K562 (cell line): Measurements from ENCODE around the gene PAQR4. TPM values are rescaled to one million over a fixed set of nuclear protein-coding genes. Genes with fewer than 3 reads are reported as not detected.

Experiments used
- ADNP ChIP-seq: fragments of 200-800 bp; sonication (Bioruptor generic); IDR thresholded peaks from 2 replicates; pipeline ENCODE4 v1.6.1; 2016; ENCODE audit warnings: missing genetic modification characterization, missing compliant biosample characterization
- CC2D1A ChIP-seq: fragments of 450-650 bp; IDR thresholded peaks from 2 replicates; pipeline ENCODE4 v1.6.1; 2017; ENCODE audit warnings: mild to moderate bottlenecking
- ELF2 ChIP-seq: fragments of 250-450 bp; sonication (Bioruptor Pico); IDR thresholded peaks from 2 replicates; pipeline ENCODE4 v1.5.0; 2021; ENCODE audit warnings: mild to moderate bottlenecking
- GATA2 ChIP-seq: sonication (generic); formaldehyde crosslinking; IDR thresholded peaks from 2 replicates; pipeline ENCODE4 v1.4.0; 2020; ENCODE audit warnings: mild to moderate bottlenecking, missing genetic modification reagents
- HLTF ChIP-seq: fragments of 450-650 bp; IDR thresholded peaks from 2 replicates; pipeline ENCODE4 v1.6.1; 2016
- MGA ChIP-seq: fragments of 450-650 bp; IDR thresholded peaks from 2 replicates; pipeline ENCODE4 v1.6.1; 2016; ENCODE audit warnings: mild to moderate bottlenecking, moderate library complexity
- MXI1 ChIP-seq: IDR thresholded peaks from 2 replicates; pipeline ENCODE4 v1.6.1; 2011; ENCODE audit warnings: low read depth, mild to moderate bottlenecking, improper control_type of control experiment, low read length
- NFATC3 ChIP-seq: fragments of 450-650 bp; IDR thresholded peaks from 2 replicates; pipeline ENCODE4 v1.6.1; 2017; ENCODE audit warnings: mild to moderate bottlenecking
- NFIC ChIP-seq: fragments of 450-650 bp; IDR thresholded peaks from 2 replicates; pipeline ENCODE4 v1.6.1; 2017; ENCODE audit warnings: mild to moderate bottlenecking, inconsistent platforms
- YY1 ChIP-seq, 3 experiments: IDR thresholded peaks; 2 replicates each; pipeline ENCODE4 v1.6.1; 2011; ENCODE audit warnings: low read length in 2 of 3, mild to moderate bottlenecking in 2 of 3, moderate library complexity in 2 of 3, borderline replicate concordance in 1 of 3, control low read depth in 1 of 3, low read depth in 1 of 3; ENCODE audit not compliant: insufficient read depth in 3 of 3, insufficient replicate concordance in 2 of 3, control insufficient read depth in 1 of 3, insufficient read length in 1 of 3; ENCODE audit errors: extremely low read depth in 1 of 3
- ZNF134 ChIP-seq: fragments of 250-450 bp; sonication (Bioruptor Pico); conservative IDR thresholded peaks from 2 replicates; pipeline ENCODE4 v1.4.0; 2020
- polyA plus RNA-seq, 8 experiments: library from polyadenylated mRNA; depleted of rRNA in 4 of 8; stranded (reverse) in 5 of 8; unstranded in 3 of 8; fragments of >200 nt; fragmentation: Nextera tagmentation in 2 of 8; fragmentation: Illumina TruSeq in 1 of 8; extraction: Ambion mirVana in 2 of 8; extraction: Trizol in 1 of 8; gene quantifications; 2 replicates each; pipeline versions ENCODE4 v1.2.1 to v1.2.3, GENCODE V29; 2011 to 2014; ENCODE audit warnings: inconsistent platforms in 1 of 8, missing spikeins in 1 of 8
- total RNA-seq, 7 experiments: library from RNA; depleted of rRNA in 6 of 7; stranded (reverse); fragments of >200 nt in 6 of 7; fragmentation: Illumina TruSeq in 2 of 7; extraction: Trizol in 2 of 7; gene quantifications; 2 replicates each; pipeline versions ENCODE4 v1.2.1 to v1.2.3, GENCODE V29; 2011 to 2021; ENCODE audit warnings: low replicate concordance in 1 of 7

Gene PAQR4
- total and polyA plus RNA-seq, 9 of the 15 experiments (the other 6 are each of a cell fraction or from before 2014, with no cell fraction given) = 0.62 to 40.4 (median 19.5) TPM

GRCh38 chr16:2963723-2964474, 5.2 kb upstream of the PAQR4 start, which contains the start of gene KREMEN2 (continued):
- peak; percentile 85 for TF ChIP-seq MGA
- TF ChIP-seq CC2D1A = no peak
- TF ChIP-seq MXI1 = peak; percentile 59; the same call in 1 of the 2 replicates
- no peak for TF ChIP-seq GATA2 (CRISPR knock-in tag)
- no peak for TF ChIP-seq ZNF134 (CRISPR knock-in tag)
- TF ChIP-seq ADNP (tag) = no peak
- peak in 1 of 3 experiments; percentile 29 for TF ChIP-seq YY1 (IDR thresholded peaks at IDR 0.05; ENCODE audit: borderline replicate concordance in 1 of 3, control insufficient read depth in 1 of 3, extremely low read depth in 1 of 3, insufficient read depth in 3 of 3, insufficient read length in 1 of 3, insufficient replicate concordance in 2 of 3, low read depth in 1 of 3, low read length in 2 of 3)
- TF ChIP-seq NFIC = 0 out of 2 replicates have a peak, but pooled peaks have one; percentile 10
- TF ChIP-seq NFATC3 = no peak
- TF ChIP-seq HLTF = no peak; the same call in 1 of the 2 replicates
- no peak for TF ChIP-seq ELF2 (CRISPR knock-in tag)
